NCI-H460 (cell line): ENCODE measurements around the gene KIF5A. TPM values are rescaled to one million over a fixed set of nuclear protein-coding genes. Genes with fewer than 3 reads are reported as not detected.
"Not testable (repeated sequence)": the region's sequence is repeated elsewhere in the genome, so short reads cannot be mapped to it uniquely, and the experiment has no call there.

Source experiments
- DNase-seq: peaks from one replicate; pipeline ENCODE4 v3.0.0-alpha.2; 2016; ENCODE audit warnings: low read depth; ENCODE audit errors: extremely low read depth
- total RNA-seq: library from RNA; depleted of rRNA; stranded (reverse); fragments of >200 nt; shearing (Covaris generic); gene quantifications from 2 replicates; pipeline ENCODE4 v1.2.3, GENCODE V29; 2014

The KIF5A gene
- total RNA-seq, 1 experiment from 2014 or later: 0.07 TPM

- no peak for DNase-seq
Observed at GRCh38 chr12:57614948-57615500, 65.2 kb downstream of the KIF5A start.

- no peak for DNase-seq
Observed at GRCh38 chr12:57615637-57616036, 65.8 kb downstream of the KIF5A start.

- DNase-seq: no peak
Observed at GRCh38 chr12:57616383-57617101, 66.7 kb downstream of the KIF5A start.

GRCh38 chr12:57617942-57618341 lies 68.1 kb downstream of the KIF5A start:
- DNase-seq: no peak

GRCh38 chr12:57618431-57618830 lies 68.6 kb downstream of the KIF5A start:
- DNase-seq: not testable (repeated sequence)

- DNase-seq: no peak
Observed at GRCh38 chr12:57618966-57619433, 69.2 kb downstream of the KIF5A start.

GRCh38 chr12:57619434-57620244 lies 69.8 kb downstream of the KIF5A start:
- DNase-seq: no peak

- no peak for DNase-seq
Observed at GRCh38 chr12:57620245-57620935, 70.5 kb downstream of the KIF5A start.

- no peak for DNase-seq
Observed at GRCh38 chr12:57620936-57621496, 71.2 kb downstream of the KIF5A start.

GRCh38 chr12:57621497-57622292 lies 71.9 kb downstream of the KIF5A start:
- peak; percentile 46 for DNase-seq

- DNase-seq: no peak
Observed at GRCh38 chr12:57622293-57623245, 72.7 kb downstream of the KIF5A start.

- no peak for DNase-seq
Observed at GRCh38 chr12:57623385-57623784, 73.5 kb downstream of the KIF5A start.

GRCh38 chr12:57623811-57624390 lies 74.1 kb downstream of the KIF5A start:
- DNase-seq: no peak

- DNase-seq: no peak
Observed at GRCh38 chr12:57624441-57625220, 74.8 kb downstream of the KIF5A start.

- no peak for DNase-seq
Observed at GRCh38 chr12:57625261-57626032, 75.6 kb downstream of the KIF5A start.

GRCh38 chr12:57626111-57626920 lies 76.5 kb downstream of the KIF5A start:
- DNase-seq: no peak
